ENCODE data around the gene UBQLN4.
A peak's percentile ranks its signal among the peaks of the same experiment; 100 is the strongest.

Gene UBQLN4

DNA sequence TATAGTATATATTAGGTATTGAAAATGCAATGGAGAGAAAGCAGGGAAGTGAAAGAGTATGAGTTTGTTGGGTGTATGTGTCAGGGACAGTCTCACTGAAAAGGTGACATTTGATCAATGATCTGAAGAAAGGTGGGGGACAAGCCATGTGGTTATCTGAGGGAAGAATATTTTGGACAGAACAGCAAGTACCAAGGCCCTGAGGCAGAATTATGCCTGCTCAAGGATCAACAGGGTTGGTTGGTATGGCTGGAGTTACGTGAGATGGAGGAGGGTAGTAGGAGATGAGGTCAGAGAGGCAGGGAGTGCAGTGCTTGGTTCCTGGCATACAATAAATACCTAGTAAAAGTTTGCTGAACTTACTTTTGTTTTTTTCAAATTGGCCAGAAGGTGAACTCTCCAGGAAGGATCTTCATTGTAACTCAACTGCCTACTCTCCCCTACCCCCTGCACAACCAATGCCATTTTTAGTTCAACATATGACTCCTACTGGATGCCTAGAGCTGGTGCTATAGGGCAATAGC lies 2.8 kb upstream of the UBQLN4 start:
- Histone ChIP-seq H3K4me3 (ENCODE audit: low read depth, low read length) (no peak overlapping the region), H3K27ac (ENCODE audit: extremely low read depth, low read depth, low read length) (no peak overlapping the region), H3K9me3 (ENCODE audit: control insufficient read depth, insufficient read depth, low read depth, low read length) (no peaks in the 10 kb centered on the region), H3K36me3 (ENCODE audit: control insufficient read depth in 2 of 2, insufficient read depth in 1 of 2, low read length in 2 of 2) (peaks cover 0 to 21% of the 10 kb centered on the region in 2 experiments; a peak in 2 of 3 replicates), H3K4me1 (ENCODE audit: control insufficient read depth, insufficient read depth, low read length) (peaks cover 4% of the 10 kb centered on the region; the same call in 1 of the 2 replicates)
- CTCF ChIA-PET, result interaction anchor here (1.0 to 2.4 kb wide), 2 partner anchors 10 kb away, joined by 4 to 15 read pairs; no protein-coding TSS in a partner anchor
- TF ChIP-seq SETDB1 (IDR thresholded peaks at IDR 0.05; ENCODE audit: insufficient read length, low read length), result no peak
- no peak for TF ChIP-seq PRDM10 (tag by site-specific recombination; IDR thresholded peaks at IDR 0.05)
- TF ChIP-seq, protein P1, sequence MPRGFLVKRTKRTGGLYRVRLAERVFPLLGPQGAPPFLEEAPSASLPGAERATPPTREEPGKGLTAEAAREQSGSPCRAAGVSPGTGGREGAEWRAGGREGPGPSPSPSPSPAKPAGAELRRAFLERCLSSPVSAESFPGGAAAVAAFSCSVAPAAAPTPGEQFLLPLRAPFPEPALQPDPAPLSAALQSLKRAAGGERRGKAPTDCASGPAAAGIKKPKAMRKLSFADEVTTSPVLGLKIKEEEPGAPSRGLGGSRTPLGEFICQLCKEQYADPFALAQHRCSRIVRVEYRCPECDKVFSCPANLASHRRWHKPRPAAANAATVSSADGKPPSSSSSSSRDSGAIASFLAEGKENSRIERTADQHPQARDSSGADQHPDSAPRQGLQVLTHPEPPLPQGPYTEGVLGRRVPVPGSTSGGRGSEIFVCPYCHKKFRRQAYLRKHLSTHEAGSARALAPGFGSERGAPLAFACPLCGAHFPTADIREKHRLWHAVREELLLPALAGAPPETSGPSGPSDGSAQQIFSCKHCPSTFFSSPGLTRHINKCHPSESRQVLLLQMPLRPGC (tag by site-specific recombination; IDR thresholded peaks at IDR 0.05), result no peak
- TF ChIP-seq ZNF335 (tag by site-specific recombination; conservative IDR thresholded peaks at IDR 0.05), result no peak
- no peak for TF ChIP-seq KLF1 (tag by site-specific recombination; IDR thresholded peaks at IDR 0.05)
- TF ChIP-seq ZNF544 (tag by site-specific recombination; IDR thresholded peaks at IDR 0.05), result no peak
- TF ChIP-seq BCL11B (tag by site-specific recombination; IDR thresholded peaks at IDR 0.05; ENCODE audit: low read depth), result no peak
- TF ChIP-seq ZNF792 (tag by site-specific recombination; IDR thresholded peaks at IDR 0.05), result no peak
- peak; percentile 96 for TF ChIP-seq ZNF623 (tag by site-specific recombination; IDR thresholded peaks at IDR 0.05)
- TF ChIP-seq PRDM1 (tag by site-specific recombination; IDR thresholded peaks at IDR 0.05), result peak; percentile 69; the same call in 1 of the 2 replicates
- no peak for TF ChIP-seq ZIC2 (tag by site-specific recombination; IDR thresholded peaks at IDR 0.05)
- peak; percentile 75 for TF ChIP-seq SCRT2 (tag by site-specific recombination; IDR thresholded peaks at IDR 0.05)
- no peak for TF ChIP-seq ZFHX2 (tag by site-specific recombination; conservative IDR thresholded peaks at IDR 0.05)
- POLR2A ChIA-PET, result no interaction called here

- no peaks in the 10 kb centered on the region for H3K4me1 ChIP-seq (ENCODE audit: control insufficient read depth, insufficient read depth, low read length)
- H3K27ac ChIP-seq (ENCODE audit: extremely low read depth, low read depth, low read length), result peak overlapping the region; percentile 51; the same call in 1 of the 2 replicates
- H3K9me3 ChIP-seq (ENCODE audit: control insufficient read depth, insufficient read depth, low read depth, low read length), result no peaks in the 10 kb centered on the region
- peak overlapping the region; percentile 87 for H3K4me3 ChIP-seq (ENCODE audit: low read depth, low read length)
- ChIA-PET POLR2A (no interaction called here), CTCF (interaction anchor here (1.0 kb wide), 1 partner anchor 11 kb away, joined by 4 read pairs; no protein-coding TSS in a partner anchor)
- TF ChIP-seq SP7 (tag by site-specific recombination; IDR thresholded peaks at IDR 0.05), result no peak
- TF ChIP-seq ZNF558 (tag by site-specific recombination; IDR thresholded peaks at IDR 0.05), result no peak
- no peak for TF ChIP-seq IKZF3 (tag by site-specific recombination; IDR thresholded peaks at IDR 0.05)
- 0 out of 2 replicates have a peak, but pooled peaks have one; percentile 0 for TF ChIP-seq ZNF223 (tag by site-specific recombination; IDR thresholded peaks at IDR 0.05)
- TF ChIP-seq, protein P2, sequence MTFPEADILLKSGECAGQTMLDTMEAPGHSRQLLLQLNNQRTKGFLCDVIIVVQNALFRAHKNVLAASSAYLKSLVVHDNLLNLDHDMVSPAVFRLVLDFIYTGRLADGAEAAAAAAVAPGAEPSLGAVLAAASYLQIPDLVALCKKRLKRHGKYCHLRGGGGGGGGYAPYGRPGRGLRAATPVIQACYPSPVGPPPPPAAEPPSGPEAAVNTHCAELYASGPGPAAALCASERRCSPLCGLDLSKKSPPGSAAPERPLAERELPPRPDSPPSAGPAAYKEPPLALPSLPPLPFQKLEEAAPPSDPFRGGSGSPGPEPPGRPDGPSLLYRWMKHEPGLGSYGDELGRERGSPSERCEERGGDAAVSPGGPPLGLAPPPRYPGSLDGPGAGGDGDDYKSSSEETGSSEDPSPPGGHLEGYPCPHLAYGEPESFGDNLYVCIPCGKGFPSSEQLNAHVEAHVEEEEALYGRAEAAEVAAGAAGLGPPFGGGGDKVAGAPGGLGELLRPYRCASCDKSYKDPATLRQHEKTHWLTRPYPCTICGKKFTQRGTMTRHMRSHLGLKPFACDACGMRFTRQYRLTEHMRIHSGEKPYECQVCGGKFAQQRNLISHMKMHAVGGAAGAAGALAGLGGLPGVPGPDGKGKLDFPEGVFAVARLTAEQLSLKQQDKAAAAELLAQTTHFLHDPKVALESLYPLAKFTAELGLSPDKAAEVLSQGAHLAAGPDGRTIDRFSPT (tag by site-specific recombination; IDR thresholded peaks at IDR 0.05), result no peak
- TF ChIP-seq ZSCAN18 (tag by site-specific recombination; IDR thresholded peaks at IDR 0.05), result no peak
- TF ChIP-seq ZNF10 (tag by site-specific recombination; IDR thresholded peaks at IDR 0.05), result no peak
- H3K36me3 ChIP-seq (ENCODE audit: control insufficient read depth in 2 of 2, insufficient read depth in 1 of 2, low read length in 2 of 2), result peaks cover 0 to 30% of the 10 kb centered on the region in 2 experiments; a peak in 2 of 3 replicates
These were observed 1.9 kb upstream of the UBQLN4 start for GRCh38 chr1:156055281-156056048.
